Endothelial cell of umbilical vein (primary cell): ENCODE measurements around the gene SERPINB10.

Experiments
- CTCF ChIP-seq, 2 donors: IDR thresholded peaks; 1 replicate in 1 of 2; 2 replicates in 1 of 2; pipeline ENCODE4 v1.5.1; 2011; ENCODE audit warnings: low read length in 2 of 2, mild to moderate bottlenecking in 2 of 2, moderate library complexity in 2 of 2, control low read depth in 1 of 2, inconsistent platforms in 1 of 2, low read depth in 1 of 2; ENCODE audit not compliant: insufficient read depth in 1 of 2; ENCODE audit errors: extremely low read depth in 1 of 2
- MAX ChIP-seq: IDR thresholded peaks from 2 replicates; pipeline ENCODE4 v1.6.1; 2011; ENCODE audit not compliant: insufficient read depth, insufficient read length

GRCh38 chr18:63951302-63951705 is 43.5 kb downstream of the SERPINB10 start:
- no peak for TF ChIP-seq CTCF (IDR thresholded peaks at IDR 0.05; ENCODE audit: extremely low read depth in 1 of 2, insufficient read depth in 1 of 2, low read depth in 1 of 2, low read length in 2 of 2)
- no peak for TF ChIP-seq MAX
